Cardiac muscle cell (in vitro differentiated cells and primary cell): ENCODE measurements around the gene SNED1. TPM values are rescaled to one million over a fixed set of nuclear protein-coding genes. Genes with fewer than 3 reads are reported as not detected.
"Not testable (repeated sequence)": the region's sequence is repeated elsewhere in the genome, so short reads cannot be mapped to it uniquely, and the experiment has no call there.

ENCODE experiments used
- DNase-seq, 2 donors: peaks; one replicate each; pipeline versions ENCODE4 v3.0.0 to v3.0.0-alpha.2; 2010 to 2017; ENCODE audit warnings: low read depth in 1 of 2, low spot score in 1 of 2
- H3K27ac ChIP-seq: fragments of 200-600 bp; sonication (generic); 2 replicates; pipeline ENCODE4 v1.5.1; 2016
- H3K27me3 ChIP-seq: fragments of 200-600 bp; sonication (generic); 2 replicates; pipeline ENCODE4 v1.6.0; 2016; ENCODE audit warnings: control low read depth
- H3K36me3 ChIP-seq: fragments of 200-600 bp; sonication (generic); 2 replicates; pipeline ENCODE4 v1.5.1; 2016; ENCODE audit warnings: control low read depth
- H3K4me1 ChIP-seq: fragments of 200-600 bp; sonication (generic); 2 replicates; pipeline ENCODE4 v1.8.1; 2017; ENCODE audit warnings: low read depth, mild to moderate bottlenecking, mixed run types
- H3K4me3 ChIP-seq: fragments of 200-600 bp; sonication (generic); 2 replicates; pipeline ENCODE4 v1.5.1; 2016; ENCODE audit warnings: mild to moderate bottlenecking
- H3K9me3 ChIP-seq: fragments of 200-600 bp; sonication (generic); 2 replicates; pipeline ENCODE4 v1.5.1; 2017; ENCODE audit warnings: low read depth, mild to moderate bottlenecking, control low read depth
- CTCF ChIP-seq: IDR thresholded peaks from 2 replicates; pipeline ENCODE4 v1.5.1; 2012; ENCODE audit warnings: low read depth, mild to moderate bottlenecking, low read length
- polyA plus RNA-seq: library from polyadenylated mRNA; unstranded; fragments of >200 nt; fragmentation: Nextera tagmentation; extraction: Ambion mirVana; gene quantifications from 2 replicates; pipeline ENCODE4 v1.2.1, GENCODE V29; 2016
- total RNA-seq: library from RNA; depleted of rRNA; stranded (reverse); fragments of >200 nt; gene quantifications from 2 replicates; pipeline ENCODE4 v1.2.3, GENCODE V29; 2016

The SNED1 gene
- total and polyA plus RNA-seq, 2 experiments from 2014 or later, result 0.09 to 0.76 TPM

- Histone ChIP-seq H3K4me1 (no peaks in the 10 kb centered on the region), H3K4me3 (no peak overlapping the region), H3K9me3 (no peaks in the 10 kb centered on the region), H3K36me3 (no peaks in the 10 kb centered on the region), H3K27ac (no peak overlapping the region), H3K27me3 (peaks cover 9% of the 10 kb centered on the region)
- no peak for TF ChIP-seq CTCF
- no peak for DNase-seq
Observed at GRCh38 chr2:240970816-240971215, 27.6 kb upstream of the SNED1 start.

- Histone ChIP-seq H3K27ac (no peak overlapping the region), H3K4me3 (no peak overlapping the region), H3K4me1 (no peaks in the 10 kb centered on the region), H3K9me3 (no peaks in the 10 kb centered on the region), H3K27me3 (peaks cover 11% of the 10 kb centered on the region), H3K36me3 (no peaks in the 10 kb centered on the region)
- TF ChIP-seq CTCF, result no peak
- DNase-seq, result no peak
Observed at GRCh38 chr2:240972201-240972600, 26.2 kb upstream of the SNED1 start.

- no peak overlapping the region for H3K27ac ChIP-seq
- DNase-seq, result peak in 1 of 2 donors; percentile 39
- no peaks in the 10 kb centered on the region for H3K4me1 ChIP-seq
- H3K4me3 ChIP-seq, result no peak overlapping the region
- no peaks in the 10 kb centered on the region for H3K36me3 ChIP-seq
- H3K9me3 ChIP-seq, result no peaks in the 10 kb centered on the region
- TF ChIP-seq CTCF, result no peak
- H3K27me3 ChIP-seq, result peaks cover 11% of the 10 kb centered on the region
Observed at GRCh38 chr2:240972636-240973521, 25.5 kb upstream of the SNED1 start.

- no peak for DNase-seq
- Histone ChIP-seq H3K27ac (no peak overlapping the region), H3K4me1 (no peaks in the 10 kb centered on the region), H3K4me3 (no peak overlapping the region), H3K36me3 (no peaks in the 10 kb centered on the region), H3K9me3 (no peaks in the 10 kb centered on the region), H3K27me3 (peaks cover 11% of the 10 kb centered on the region)
- no peak for TF ChIP-seq CTCF
Observed at GRCh38 chr2:240974771-240975572, 23.4 kb upstream of the SNED1 start.

- DNase-seq, H3K4me1 ChIP-seq, H3K27ac ChIP-seq, H3K36me3 ChIP-seq, H3K4me3 ChIP-seq, H3K9me3 ChIP-seq: not testable (repeated sequence)
- H3K27me3 ChIP-seq, result peaks cover 11% of the 10 kb centered on the region
Observed at GRCh38 chr2:240975903-240976302, 22.5 kb upstream of the SNED1 start.

- no peaks in the 10 kb centered on the region for H3K4me1 ChIP-seq
- H3K27me3 ChIP-seq, result peaks cover 31% of the 10 kb centered on the region
- H3K9me3 ChIP-seq, result no peaks in the 10 kb centered on the region
- no peaks in the 10 kb centered on the region for H3K36me3 ChIP-seq
- no peak for TF ChIP-seq CTCF
- no peak overlapping the region for H3K27ac ChIP-seq
- no peak for DNase-seq
- no peak overlapping the region for H3K4me3 ChIP-seq
Observed at GRCh38 chr2:240981280-240981679, 17.1 kb upstream of the SNED1 start.
